ENCODE results near the gene ABCC1. TPM values are rescaled to one million over a fixed set of nuclear protein-coding genes. Genes with fewer than 3 reads are reported as not detected.
"Not testable (repeated sequence)": the region's sequence is repeated elsewhere in the genome, so short reads cannot be mapped to it uniquely, and the experiment has no call there.

The ABCC1 gene
- total RNA-seq, 1 donor from 2014 or later = 17.0 TPM

DNA sequence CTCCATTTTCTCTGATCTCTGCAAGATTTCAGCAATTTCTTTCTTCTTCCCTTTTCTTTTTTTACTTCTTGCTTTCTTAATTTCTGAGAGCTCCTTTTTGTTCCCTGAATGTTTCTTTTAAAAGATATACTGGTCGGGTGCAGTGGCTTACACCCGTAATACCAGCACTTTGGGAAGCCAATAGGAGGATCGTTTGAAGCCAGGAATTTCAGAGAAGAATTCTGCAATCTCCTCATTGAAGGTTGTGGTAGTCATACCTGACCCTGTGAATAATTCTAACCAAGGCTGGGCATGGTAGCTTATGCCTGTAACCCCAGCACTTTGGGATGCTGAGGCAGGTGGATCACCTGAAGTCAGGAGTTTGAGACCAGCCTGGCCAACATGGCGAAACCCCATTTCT lies 15.6 kb upstream of the ABCC1 start:
- Histone ChIP-seq H3K9me3 (replicated peaks) (peaks cover 10% of the 10 kb centered on the region), H3K4me3 (no peak overlapping the region), H3K4me1 (no peaks in the 10 kb centered on the region), H3K27me3 (ENCODE audit: low read depth) (no peaks in the 10 kb centered on the region), H3K27ac (replicated peaks) (no peak overlapping the region), H3K36me3 (no peaks in the 10 kb centered on the region)
- intact Hi-C loops (cut with micrococcal nuclease) = no loop called here
- TF ChIP-seq, protein P1, sequence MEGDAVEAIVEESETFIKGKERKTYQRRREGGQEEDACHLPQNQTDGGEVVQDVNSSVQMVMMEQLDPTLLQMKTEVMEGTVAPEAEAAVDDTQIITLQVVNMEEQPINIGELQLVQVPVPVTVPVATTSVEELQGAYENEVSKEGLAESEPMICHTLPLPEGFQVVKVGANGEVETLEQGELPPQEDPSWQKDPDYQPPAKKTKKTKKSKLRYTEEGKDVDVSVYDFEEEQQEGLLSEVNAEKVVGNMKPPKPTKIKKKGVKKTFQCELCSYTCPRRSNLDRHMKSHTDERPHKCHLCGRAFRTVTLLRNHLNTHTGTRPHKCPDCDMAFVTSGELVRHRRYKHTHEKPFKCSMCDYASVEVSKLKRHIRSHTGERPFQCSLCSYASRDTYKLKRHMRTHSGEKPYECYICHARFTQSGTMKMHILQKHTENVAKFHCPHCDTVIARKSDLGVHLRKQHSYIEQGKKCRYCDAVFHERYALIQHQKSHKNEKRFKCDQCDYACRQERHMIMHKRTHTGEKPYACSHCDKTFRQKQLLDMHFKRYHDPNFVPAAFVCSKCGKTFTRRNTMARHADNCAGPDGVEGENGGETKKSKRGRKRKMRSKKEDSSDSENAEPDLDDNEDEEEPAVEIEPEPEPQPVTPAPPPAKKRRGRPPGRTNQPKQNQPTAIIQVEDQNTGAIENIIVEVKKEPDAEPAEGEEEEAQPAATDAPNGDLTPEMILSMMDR (IDR thresholded peaks at IDR 0.05; ENCODE audit: borderline replicate concordance) = no peak
- DNase-seq = no peak

DNA sequence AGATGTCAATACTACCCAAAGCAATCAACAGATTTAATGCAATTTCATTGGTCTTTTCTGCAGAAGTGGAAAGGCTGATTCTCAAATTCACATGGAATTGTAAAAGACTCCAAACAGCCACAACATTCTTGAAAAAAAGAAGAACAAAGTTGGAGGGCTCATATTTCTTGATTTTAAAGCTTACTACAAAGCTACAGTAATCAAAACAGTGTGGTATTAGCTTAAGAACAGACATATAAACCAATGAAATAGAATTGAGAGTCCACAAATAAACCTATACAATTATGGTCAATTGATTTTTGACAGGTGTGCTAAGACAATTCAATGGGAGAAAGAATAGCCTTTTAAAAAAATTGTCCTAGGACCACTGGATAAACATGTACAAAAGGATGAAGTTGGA lies 14.4 kb upstream of the ABCC1 start:
- no peaks in the 10 kb centered on the region for H3K36me3 ChIP-seq
- no peak for DNase-seq
- H3K4me1 ChIP-seq = no peaks in the 10 kb centered on the region
- H3K9me3 ChIP-seq (replicated peaks) = peaks cover 10% of the 10 kb centered on the region
- H3K27me3 ChIP-seq (ENCODE audit: low read depth) = no peaks in the 10 kb centered on the region
- intact Hi-C loops (cut with micrococcal nuclease) = no loop called here
- TF ChIP-seq, protein P1 (IDR thresholded peaks at IDR 0.05; ENCODE audit: borderline replicate concordance) = no peak
- no peak overlapping the region for H3K4me3 ChIP-seq
- no peak overlapping the region for H3K27ac ChIP-seq (replicated peaks)

DNA sequence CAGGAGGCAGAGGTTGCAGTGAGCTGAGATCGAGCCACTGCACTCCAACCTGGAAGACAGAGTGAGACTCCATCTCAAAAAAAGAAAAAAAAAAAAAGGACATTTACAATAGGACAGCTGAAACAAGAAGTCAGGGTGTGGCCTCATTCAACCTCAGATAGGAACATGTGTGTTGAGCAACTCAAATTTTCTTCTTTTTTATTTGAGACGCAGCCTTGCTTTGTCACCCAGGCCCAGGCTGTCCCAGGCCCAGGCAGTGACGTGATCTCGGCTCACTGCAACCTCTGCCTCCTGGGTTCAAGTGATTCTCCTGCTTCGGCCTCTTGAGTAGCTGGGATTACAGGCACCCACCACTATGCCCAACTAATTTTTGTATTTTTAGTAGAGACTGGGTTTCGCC lies 12.6 kb upstream of the ABCC1 start:
- intact Hi-C loops (cut with micrococcal nuclease); H3K27ac ChIP-seq (replicated peaks); H3K27me3 ChIP-seq (ENCODE audit: low read depth); H3K4me3 ChIP-seq; DNase-seq; H3K9me3 ChIP-seq (replicated peaks); H3K36me3 ChIP-seq; H3K4me1 ChIP-seq: not testable (repeated sequence)

DNA sequence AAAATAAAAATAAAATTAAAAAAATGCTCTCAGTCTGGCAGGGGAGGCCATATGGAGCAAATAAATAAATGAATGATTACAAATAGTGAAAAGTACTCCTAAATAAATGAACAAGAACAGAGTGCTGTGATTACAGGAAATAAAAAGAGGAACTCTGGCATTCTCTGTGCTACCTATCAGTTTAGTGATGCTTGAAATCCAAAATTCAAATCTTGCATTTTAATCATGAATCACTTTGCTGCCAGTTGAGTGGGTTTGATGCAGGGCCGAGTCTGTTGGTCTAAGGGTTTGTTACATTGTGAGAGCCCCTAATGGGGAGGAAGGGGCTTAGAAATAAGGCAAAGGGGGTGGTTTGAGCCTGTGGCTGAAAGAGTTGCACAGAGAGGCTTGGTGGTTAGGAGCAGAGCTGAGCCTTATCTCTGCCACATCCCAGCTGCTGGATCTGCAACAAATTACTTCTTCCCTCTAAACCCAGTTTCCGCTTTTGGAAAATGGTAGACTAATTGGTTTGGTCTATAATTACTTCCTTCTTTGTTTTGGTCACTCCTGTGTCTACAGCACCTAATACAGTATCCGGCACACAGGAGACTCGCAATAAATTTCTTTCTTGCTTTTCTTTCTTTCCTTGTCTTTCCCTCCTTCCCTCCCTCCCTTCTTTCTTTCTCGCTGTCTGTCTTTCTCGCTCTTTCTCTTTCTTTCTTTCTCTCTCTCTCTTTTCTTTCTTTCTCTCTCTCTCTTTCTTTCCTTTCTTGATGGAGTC lies 6.3 kb upstream of the ABCC1 start:
- TF ChIP-seq, protein P1 (IDR thresholded peaks at IDR 0.05; ENCODE audit: borderline replicate concordance) = no peak
- no peaks in the 10 kb centered on the region for H3K9me3 ChIP-seq (replicated peaks)
- H3K27me3 ChIP-seq (ENCODE audit: low read depth) = no peaks in the 10 kb centered on the region
- H3K4me1 ChIP-seq = no peaks in the 10 kb centered on the region
- no peak overlapping the region for H3K27ac ChIP-seq (replicated peaks)
- no peak overlapping the region for H3K4me3 ChIP-seq
- intact Hi-C loops (cut with micrococcal nuclease) = no loop called here
- H3K36me3 ChIP-seq = no peaks in the 10 kb centered on the region
- DNase-seq = no peak

DNA sequence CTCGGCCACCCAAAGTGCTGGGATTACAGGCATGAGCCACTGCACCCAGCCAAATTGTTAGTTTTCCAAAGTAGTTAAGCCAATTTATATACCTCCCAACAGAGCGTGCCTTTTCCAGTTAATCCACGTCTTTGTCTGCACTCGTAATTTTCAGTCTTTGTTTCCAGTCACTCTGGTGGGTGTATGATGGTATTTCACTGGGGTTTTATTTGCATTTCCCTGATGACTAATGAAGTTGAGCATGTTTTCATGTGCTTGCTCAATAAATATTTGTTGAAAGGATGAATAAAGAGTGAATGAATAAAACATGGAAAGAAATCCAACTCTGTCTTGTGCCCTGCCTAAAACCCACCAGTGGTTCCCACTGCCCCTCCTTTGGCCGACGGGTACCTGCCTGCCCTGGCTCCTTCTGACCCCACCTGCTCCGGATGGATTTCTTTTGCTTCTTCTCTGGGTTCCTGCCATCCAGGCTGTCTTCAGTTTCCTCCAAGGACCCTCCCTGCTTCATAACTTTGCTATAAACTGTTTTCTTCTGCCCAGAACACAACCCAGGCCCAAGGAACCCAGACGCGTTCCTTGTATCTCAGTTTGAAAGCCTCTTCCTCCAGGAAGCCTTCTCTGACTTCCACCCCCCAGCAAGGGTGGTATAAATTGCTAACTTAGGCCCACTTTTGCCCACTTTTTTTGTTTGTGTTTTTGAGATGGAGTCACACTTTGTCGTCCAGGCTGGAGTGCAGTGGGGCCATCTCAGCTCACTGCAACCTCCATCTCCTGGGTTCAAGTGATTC lies 3.0 kb upstream of the ABCC1 start:
- DNase-seq = no peak
- Histone ChIP-seq H3K27me3 (ENCODE audit: low read depth) (no peaks in the 10 kb centered on the region), H3K4me3 (no peak overlapping the region), H3K9me3 (replicated peaks) (no peaks in the 10 kb centered on the region), H3K27ac (replicated peaks) (no peak overlapping the region), H3K36me3 (no peaks in the 10 kb centered on the region), H3K4me1 (peaks cover 23% of the 10 kb centered on the region)
- intact Hi-C loops (cut with micrococcal nuclease) = no loop called here
- TF ChIP-seq, protein P1 (IDR thresholded peaks at IDR 0.05; ENCODE audit: borderline replicate concordance) = no peak

DNA sequence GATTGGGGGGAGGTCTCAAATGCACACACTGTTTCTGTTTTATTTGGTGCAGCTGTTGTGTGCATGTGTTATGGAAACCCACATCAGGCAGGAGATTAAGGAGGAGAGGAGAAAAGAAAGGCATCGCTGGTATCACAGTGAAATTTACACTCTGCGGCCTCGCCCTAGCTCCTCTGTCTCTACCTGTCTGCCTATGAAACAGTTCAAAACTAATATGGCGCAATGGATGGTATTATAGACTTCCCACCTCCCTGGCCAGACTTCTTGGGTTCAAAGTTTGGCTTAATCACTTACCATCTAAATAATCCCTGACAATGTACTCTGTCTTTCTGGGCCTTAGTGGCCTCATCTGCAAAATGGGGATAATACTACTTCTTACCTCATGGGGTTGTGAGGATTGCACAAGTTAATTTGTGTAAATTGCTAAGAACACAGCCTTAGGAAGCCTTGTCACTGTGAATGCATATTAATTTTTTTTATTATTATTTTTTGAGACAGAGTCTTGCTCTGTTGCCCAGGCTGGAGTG lies 1.4 kb upstream of the ABCC1 start:
- intact Hi-C loops (cut with micrococcal nuclease) = no loop called here
- no peak for DNase-seq

More for the DNA sequence above, 1.4 kb upstream of the ABCC1 start:
- Histone ChIP-seq H3K27ac (replicated peaks) (no peak overlapping the region), H3K36me3 (no peaks in the 10 kb centered on the region), H3K9me3 (replicated peaks) (no peaks in the 10 kb centered on the region), H3K4me1 (peaks cover 37% of the 10 kb centered on the region), H3K4me3 (no peak overlapping the region), H3K27me3 (ENCODE audit: low read depth) (no peaks in the 10 kb centered on the region)
- TF ChIP-seq, protein P1 (IDR thresholded peaks at IDR 0.05; ENCODE audit: borderline replicate concordance) = no peak

Measured in left ventricle myocardium inferior (tissue), 1 donor.